GM12872 (cell line): ENCODE measurements around the gene SLC66A1.
"Not testable (repeated sequence)": the region's sequence is repeated elsewhere in the genome, so short reads cannot be mapped to it uniquely, and the experiment has no call there.

ENCODE experiments used
- CTCF ChIP-seq: IDR thresholded peaks from 3 replicates; pipeline ENCODE4 v1.5.1; 2011; ENCODE audit warnings: low read depth, mild to moderate bottlenecking, low read length, moderate library complexity; ENCODE audit not compliant: insufficient read depth

The SLC66A1 gene

GRCh38 chr1:19284881-19285280 lies 27.2 kb upstream of the SLC66A1 start:
- TF ChIP-seq CTCF, result no peak

- no peak for TF ChIP-seq CTCF
Measured at GRCh38 chr1:19287436-19288185, 24.5 kb upstream of the SLC66A1 start.

GRCh38 chr1:19288324-19289241 lies 23.5 kb upstream of the SLC66A1 start, which contains the start of gene AKR7A3:
Gene AKR7A3, minus strand, starts transcription at chr1:19288770. Its CDS starts 61 bp downstream, at chr1:19288709.
- not testable (repeated sequence) for TF ChIP-seq CTCF

GRCh38 chr1:19289244-19289643 lies 22.9 kb upstream of the SLC66A1 start:
- no peak for TF ChIP-seq CTCF

GRCh38 chr1:19294638-19295037 lies 17.5 kb upstream of the SLC66A1 start:
- TF ChIP-seq CTCF, result no peak

GRCh38 chr1:19300211-19300610 lies 11.9 kb upstream of the SLC66A1 start:
- TF ChIP-seq CTCF, result no peak

- no peak for TF ChIP-seq CTCF
Measured at GRCh38 chr1:19305880-19306279, 6.2 kb upstream of the SLC66A1 start.
